ENCODE measurements around the gene OVOL1.

Gene OVOL1

DNA sequence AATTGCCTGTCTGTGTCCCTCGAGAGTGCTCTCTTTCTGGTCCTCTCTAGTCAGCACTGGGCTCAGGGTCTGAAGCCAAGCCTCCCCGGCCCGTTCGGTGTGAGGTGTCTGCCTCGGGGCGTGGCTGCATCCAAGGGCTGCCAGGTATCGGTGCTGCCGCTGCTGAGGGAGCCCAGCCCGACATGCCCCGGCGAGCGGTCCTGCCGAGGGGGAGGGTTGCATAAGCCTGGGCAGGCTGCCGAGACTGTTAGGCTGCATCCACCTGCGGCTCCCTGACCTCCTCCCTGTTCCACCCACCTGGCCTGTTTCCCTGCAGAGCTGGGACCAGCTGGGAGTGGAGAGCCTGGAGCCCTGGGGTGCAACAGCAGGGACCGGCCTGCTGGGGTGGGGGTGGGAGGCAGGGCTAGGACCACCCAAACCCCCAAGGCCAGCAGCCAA, 6.3 kb downstream of the OVOL1 start:
- DNase-seq = no peak

GRCh38 chr11:65793625-65794400, 7.0 kb downstream of the OVOL1 start:
- no peak for DNase-seq

- DNase-seq = no peak
Observed at GRCh38 chr11:65794570-65795510, 8.0 kb downstream of the OVOL1 start.

GRCh38 chr11:65796726-65797601, 10.1 kb downstream of the OVOL1 start:
- DNase-seq = no peak

GRCh38 chr11:65797711-65798110, 10.8 kb downstream of the OVOL1 start:
- DNase-seq = peak in 1 of 4 experiments; percentile 1

DNA sequence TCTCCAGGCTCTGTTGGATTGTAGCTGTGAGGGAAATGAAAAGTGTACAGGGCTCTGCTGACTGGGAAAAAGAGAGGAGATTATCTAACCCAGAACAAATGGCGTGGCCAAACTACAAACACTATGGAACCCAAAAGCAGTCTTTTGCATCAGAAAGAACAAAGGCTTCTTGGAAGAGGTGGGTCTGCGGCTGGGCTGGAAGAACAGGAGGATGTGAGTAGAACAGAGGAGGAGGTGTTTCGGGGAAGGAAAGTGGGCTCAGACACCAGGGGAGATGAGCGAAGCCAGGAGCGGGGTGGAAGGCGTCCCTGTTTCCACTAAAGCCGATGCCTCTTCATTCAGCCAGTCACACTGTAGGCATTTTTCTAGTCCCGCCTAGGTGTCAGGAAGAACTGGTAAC, 12.0 kb downstream of the OVOL1 start:
- no peak for DNase-seq

DNA sequence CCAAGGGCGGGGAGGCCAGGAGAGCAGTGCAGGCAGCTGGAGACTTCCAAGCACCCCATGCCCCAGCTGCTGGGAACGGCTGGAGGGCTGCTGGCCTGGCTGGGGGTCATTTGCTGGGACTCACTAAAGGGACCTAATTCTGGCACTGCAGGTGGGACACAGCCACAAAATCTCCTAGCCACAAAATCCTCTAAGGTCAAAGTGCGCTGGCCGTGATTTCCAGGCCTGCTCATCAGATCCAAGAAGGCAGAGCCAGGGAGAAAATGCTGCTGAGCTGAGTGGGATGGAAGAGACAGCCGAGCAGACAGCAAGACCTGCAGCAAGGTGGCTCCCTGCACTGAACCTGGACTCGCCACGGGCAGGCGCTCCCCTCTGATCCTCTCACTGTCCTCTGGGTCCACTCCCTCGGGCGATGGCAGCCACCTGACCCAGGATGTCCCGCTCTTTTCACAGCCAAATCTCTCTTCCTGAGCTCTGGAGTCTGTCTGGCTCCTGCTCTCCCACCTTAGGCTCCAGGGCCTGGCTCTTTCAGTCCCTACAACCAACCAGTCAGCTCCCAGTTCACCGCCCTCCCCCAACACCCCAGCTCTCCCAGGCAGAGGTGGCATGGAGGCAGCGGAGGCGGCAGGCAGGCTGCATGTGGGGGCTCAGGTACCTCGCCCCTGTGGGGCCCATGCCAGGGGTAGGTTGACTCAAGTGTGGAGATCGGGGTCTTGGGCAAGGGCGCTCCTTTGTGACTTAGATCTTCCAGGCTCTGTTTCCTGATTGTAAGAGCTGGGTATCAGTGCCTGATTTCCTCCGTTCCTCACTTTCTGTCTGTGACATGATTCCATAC, 14.5 kb downstream of the OVOL1 start:
- DNase-seq = no peak

- DNase-seq = peak in 3 of 4 experiments; percentile 30 to 45 (median 44)
Observed at GRCh38 chr11:65802841-65803240, 16.0 kb downstream of the OVOL1 start.

DNA sequence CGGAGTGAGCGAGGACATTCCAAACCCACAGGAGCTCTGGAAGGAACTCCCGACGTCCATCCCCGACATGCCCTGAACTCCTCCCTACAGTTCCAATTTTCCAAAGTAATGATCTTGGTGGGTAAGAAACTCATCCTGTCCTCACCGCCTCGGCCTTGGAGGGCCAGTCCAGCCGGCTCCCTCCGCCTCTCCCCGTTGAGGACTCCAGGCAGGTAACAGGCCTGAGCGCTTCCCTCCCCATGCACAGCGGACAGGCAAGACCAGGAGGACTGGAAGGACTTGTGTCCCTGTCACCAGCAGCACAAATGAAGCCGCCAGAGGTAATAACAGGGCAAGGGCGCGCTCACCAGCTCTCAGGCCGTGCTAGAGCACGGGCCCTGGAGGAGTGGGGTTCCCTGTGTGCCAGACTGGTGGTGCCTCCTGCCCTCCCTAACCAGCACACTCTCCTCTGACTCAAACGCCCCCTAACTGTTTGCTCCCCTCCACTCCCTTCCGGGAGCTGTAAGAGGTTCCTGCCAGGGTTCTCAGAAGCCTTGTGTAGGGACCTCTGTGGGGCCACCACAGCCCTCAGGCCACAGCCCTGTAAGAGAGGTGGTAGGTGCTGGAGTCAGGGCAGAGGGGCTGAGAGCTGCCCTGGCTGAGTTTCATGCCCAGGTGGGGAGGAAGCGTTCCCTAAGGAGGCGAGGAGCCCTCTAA, 17.1 kb downstream of the OVOL1 start:
- no peak for DNase-seq

GRCh38 chr11:65806979-65807378, 20.1 kb downstream of the OVOL1 start:
- peak in 1 of 4 experiments; percentile 35 for DNase-seq

- no peak for DNase-seq
Observed at GRCh38 chr11:65808744-65809341, 22.0 kb downstream of the OVOL1 start.

DNA sequence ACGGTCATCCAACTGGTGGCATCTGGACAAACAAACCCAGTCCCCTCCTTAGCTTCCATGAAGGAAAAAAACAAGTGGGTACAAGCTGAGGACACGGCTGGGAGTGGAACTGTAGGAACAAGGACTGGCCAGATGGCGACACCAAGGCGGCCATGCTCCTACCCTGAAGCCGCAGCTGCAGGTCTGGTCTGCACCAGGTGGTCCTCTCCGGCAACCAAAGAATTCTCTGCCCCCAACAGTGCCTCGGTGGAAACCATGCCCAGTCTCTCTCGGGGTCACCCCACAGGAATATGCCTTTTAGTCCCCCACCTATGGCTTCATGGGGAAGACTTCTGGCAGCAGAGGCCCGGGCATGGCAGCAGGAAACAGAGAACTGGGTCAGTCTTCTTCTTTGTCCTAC, 22.6 kb downstream of the OVOL1 start:
- DNase-seq = no peak

GRCh38 chr11:65810046-65810868, 23.4 kb downstream of the OVOL1 start:
- DNase-seq = peak in 2 of 4 experiments; percentile 23 to 32

DNA sequence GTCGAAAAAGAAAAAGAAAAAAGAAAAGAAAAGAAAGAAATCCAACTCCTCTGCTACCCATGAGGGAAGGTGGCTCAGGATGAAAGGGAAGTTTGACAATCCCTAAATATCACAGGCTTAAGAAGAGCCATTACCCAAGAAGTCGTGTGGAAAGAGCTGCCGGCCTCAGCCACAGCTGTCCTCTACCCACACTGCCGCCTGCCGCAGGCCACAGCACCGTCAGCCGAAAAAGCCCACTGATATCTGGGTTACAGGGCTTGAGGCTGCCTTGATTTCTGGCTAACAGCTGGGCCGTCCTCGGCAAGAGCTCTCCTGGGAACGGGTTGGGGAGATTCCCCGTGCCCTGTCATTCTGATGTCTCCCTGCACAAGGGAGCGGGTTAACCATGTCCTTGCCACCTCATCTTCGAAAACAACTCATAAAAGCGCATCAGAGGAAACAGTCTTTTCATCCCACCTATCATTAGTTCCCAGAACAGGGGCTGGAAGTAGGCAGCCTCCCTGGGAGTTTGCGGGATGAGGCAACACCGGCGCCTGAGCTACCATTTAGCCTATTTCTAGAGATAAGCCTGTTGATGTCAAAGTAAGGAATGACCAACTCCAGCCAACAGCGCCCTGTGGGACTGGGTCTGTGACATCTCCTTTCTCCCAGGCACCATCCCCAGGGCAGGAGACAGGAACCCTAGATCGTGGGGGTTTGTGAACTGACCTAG, 25.1 kb downstream of the OVOL1 start:
- DNase-seq = peak; percentile 65 to 90 (median 82)

- peak; percentile 92 to 98 (median 95) for DNase-seq
Observed at GRCh38 chr11:65814131-65814985, 27.5 kb downstream of the OVOL1 start.

DNA sequence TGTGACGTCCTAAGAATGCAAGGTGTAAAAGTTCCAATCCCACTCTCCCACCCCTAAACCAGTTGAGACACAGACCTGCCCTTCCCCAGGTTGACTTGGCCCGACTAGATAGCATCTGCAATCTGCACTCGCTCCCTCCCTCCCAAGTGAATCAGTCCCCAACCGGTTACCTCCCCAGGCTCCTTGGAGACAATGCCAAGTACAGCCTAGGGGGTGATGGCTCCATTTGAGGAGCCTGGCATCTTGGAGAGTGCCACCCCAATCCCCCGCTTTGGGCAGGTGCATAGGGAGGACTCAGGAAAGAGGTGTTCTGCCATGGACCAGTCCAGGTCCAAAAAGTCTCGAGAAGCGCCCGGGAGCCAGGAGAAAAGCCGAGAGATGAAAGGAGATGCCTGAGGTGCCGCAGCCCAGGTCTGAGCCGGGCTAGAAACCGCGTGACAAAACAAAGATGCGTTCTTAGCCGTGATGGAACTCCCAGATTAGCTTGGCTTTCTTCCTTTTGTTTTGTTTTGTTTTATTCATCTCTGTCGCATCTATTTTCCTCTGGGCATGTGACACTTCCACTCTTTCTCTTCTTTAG, 28.2 kb downstream of the OVOL1 start:
- no peak for DNase-seq

DNA sequence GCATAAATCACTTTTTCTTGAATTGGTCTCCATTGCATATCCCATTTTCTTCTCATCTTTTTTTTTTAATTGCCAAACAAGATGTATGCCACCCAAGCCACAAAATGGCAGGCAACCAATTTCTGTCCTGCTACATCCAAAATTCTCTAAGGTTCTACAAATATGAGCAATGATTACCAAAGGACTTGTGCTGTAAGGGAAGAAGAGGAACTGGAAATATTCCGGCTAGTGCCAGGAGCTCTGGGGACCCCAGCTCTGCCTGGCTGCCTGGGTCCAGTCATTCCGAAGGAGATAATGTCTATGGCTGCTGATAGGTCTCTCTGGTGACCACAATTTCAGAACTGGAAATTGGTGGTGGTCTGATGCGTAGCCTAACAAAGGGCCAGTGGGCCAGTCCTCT, 29.8 kb downstream of the OVOL1 start:
- DNase-seq = peak in 3 of 4 experiments; percentile 58 to 62 (median 62)
